Measurements from ENCODE around the gene SIPA1L3. TPM values are rescaled to one million over a fixed set of nuclear protein-coding genes. Genes with fewer than 3 reads are reported as not detected.
"Not testable (repeated sequence)": the region's sequence is repeated elsewhere in the genome, so short reads cannot be mapped to it uniquely, and the experiment has no call there.

The SIPA1L3 gene
- total RNA-seq (2014; rRNA removed; shearing (Covaris generic)) = 5.5 and 8.1 TPM in 2 replicates

GRCh38 chr19:37906869-37907734 lies at the start of gene SIPA1L3:
Gene SIPA1L3 (plus strand): TSS chr19:37907208. CDS start chr19:38081566, 174,358 bp downstream.
- in situ Hi-C loops (cut with HindIII; ENCODE audit: low sequenced_read_pairs) = no loop called here
- DNase-seq (ENCODE audit: low spot score) = peak; percentile 95

DNA sequence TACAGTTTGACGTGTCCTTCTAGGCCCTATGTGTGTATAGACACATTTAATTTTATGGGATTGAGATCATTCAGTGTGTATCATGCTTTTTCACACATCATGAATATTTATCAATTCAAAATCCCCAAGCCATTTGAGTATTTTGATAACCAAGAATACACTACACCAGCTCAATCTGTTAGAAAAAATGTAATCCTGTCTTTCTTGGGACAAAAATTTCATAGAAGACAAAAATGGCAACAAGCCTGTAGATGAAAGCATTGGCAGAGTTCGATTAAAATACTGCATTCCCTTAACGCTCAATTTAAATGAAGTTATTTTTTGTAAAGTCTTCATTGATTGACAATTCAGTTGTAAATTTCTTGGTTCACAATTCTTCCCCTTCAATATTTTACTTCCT lies 42.5 kb upstream of the SIPA1L3 start:
- no peak for DNase-seq (ENCODE audit: low spot score)
- in situ Hi-C loops (cut with HindIII; ENCODE audit: low sequenced_read_pairs) = no loop called here

DNA sequence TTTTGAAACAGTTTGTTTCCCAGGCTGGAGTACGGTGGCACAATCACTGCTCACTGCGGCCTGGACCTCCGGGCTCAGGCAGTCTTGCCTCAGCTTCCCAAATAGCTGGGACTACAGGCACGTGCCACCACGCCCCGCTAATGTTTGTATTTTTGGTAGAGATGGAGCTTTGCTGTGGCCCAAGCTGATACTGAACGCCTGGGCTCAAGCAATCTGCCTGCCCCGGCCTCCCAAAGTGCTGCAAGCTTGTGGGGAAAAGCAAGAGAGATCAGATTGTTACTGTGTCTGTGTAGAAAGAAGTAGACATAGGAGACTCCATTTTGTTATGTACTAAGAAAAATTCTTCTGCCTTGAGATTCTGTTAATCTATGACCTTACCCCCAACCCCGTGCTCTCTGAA lies 41.1 kb upstream of the SIPA1L3 start:
- not testable (repeated sequence) for DNase-seq (ENCODE audit: low spot score)

DNA sequence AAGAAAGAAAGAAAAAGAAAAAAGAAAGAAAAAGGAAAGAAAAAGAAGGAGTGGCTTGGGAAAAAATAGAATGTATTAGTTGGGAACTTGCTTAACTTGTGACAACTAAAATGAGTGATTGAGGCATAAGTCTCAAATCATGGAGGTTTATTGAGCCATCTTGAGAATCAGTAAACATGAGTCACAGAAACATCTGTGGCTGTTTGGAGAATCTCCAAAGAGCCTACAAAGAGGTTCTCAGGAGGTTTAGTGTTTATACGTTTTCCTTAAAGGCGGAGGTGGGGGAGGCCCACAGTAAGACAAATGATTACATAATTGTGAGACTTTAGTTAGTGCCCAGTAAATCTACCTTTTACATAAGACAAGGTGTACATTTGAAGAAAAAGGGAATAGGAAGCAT lies 39.2 kb upstream of the SIPA1L3 start:
- in situ Hi-C loops (cut with HindIII; ENCODE audit: low sequenced_read_pairs) = no loop called here
- DNase-seq (ENCODE audit: low spot score) = no peak

More for the DNA sequence above, 41.1 kb upstream of the SIPA1L3 start:
- in situ Hi-C loops (cut with HindIII; ENCODE audit: low sequenced_read_pairs) = not testable (repeated sequence)

DNA sequence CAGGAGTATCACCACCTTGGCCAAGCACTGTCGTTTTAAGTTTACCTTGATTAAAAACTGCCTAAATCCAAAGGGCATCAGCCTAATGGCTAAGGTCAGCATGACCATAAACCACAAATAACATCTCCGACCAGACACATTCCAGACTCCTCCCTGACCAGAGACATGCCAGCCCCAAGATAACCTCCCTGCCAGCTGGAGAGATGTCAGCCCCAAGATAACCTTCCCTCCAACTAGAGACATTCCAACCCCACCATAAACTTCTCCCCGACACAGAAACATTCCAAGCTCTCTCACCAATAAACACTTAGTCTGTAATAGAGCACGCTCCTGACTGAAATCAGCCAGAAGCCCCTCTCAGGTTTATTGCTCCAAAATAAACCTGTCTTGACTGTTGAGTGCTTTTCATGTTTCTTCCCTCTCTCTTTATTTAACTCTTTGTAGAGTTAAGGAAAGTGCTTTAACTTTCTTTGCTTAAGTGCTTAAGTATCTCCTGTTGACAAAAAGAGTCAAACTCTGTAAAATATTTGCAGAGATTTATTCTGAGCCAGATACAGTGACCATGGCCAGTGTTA lies 37.2 kb upstream of the SIPA1L3 start:
- no peak for DNase-seq (ENCODE audit: low spot score)
- in situ Hi-C loops (cut with HindIII; ENCODE audit: low sequenced_read_pairs) = no loop called here

- in situ Hi-C loops (cut with HindIII; ENCODE audit: low sequenced_read_pairs) = no loop called here
- no peak for DNase-seq (ENCODE audit: low spot score)
Measured at GRCh38 chr19:37872383-37872782, 34.6 kb upstream of the SIPA1L3 start.

- no peak for DNase-seq (ENCODE audit: low spot score)
- in situ Hi-C loops (cut with HindIII; ENCODE audit: low sequenced_read_pairs) = no loop called here
Measured at GRCh38 chr19:37874784-37875183, 32.2 kb upstream of the SIPA1L3 start.

DNA sequence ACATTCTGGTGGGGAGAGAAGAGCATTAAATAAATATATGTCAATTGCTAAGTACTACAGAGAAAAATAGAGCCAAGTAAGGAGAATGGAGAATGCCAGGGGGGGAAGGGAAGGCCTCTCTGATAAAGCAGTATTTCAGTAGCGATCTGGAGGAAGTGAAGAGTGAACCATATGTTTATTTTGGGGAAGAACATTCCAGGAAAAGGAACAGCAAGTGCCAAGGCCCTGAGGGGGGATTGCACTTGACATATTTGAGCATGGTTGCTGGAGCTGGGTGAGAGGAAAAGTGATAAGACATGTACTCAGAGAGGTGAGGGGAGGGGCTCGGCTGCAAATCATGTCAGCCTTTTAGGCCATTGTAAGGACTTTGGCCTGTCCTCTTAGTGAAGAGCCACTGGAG lies 31.0 kb upstream of the SIPA1L3 start:
- no peak for DNase-seq (ENCODE audit: low spot score)
- in situ Hi-C loops (cut with HindIII; ENCODE audit: low sequenced_read_pairs) = no loop called here

- no peak for DNase-seq (ENCODE audit: low spot score)
Measured at GRCh38 chr19:37877147-37877546, 29.9 kb upstream of the SIPA1L3 start.

GRCh38 chr19:37885392-37885791 lies 21.6 kb upstream of the SIPA1L3 start:
- no peak for DNase-seq (ENCODE audit: low spot score)
- in situ Hi-C loops (cut with HindIII; ENCODE audit: low sequenced_read_pairs) = no loop called here

More at GRCh38 chr19:37877147-37877546, 29.9 kb upstream of the SIPA1L3 start:
- in situ Hi-C loops (cut with HindIII; ENCODE audit: low sequenced_read_pairs) = no loop called here

DNA sequence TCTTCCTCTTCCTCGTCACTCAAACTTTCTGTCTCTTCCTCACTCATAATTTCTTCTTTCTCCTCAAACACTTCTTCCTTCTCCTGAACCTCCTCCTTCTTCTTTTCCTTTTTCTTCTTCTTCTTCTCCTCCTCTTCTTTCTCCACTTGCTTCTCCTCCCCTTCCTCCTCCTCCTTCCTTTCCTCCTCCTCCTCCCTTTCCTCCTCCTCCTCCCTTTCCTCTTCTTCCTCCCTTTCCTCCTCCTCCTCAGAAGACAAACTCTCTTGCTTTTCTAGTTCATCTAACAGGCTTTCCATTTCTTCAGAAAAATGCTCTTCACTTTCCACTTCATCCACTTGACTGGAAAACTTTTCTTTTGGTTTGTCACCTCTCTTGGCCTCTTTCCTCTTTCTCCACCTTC lies 20.4 kb upstream of the SIPA1L3 start:
- in situ Hi-C loops (cut with HindIII; ENCODE audit: low sequenced_read_pairs) = no loop called here
- DNase-seq (ENCODE audit: low spot score) = no peak

DNA sequence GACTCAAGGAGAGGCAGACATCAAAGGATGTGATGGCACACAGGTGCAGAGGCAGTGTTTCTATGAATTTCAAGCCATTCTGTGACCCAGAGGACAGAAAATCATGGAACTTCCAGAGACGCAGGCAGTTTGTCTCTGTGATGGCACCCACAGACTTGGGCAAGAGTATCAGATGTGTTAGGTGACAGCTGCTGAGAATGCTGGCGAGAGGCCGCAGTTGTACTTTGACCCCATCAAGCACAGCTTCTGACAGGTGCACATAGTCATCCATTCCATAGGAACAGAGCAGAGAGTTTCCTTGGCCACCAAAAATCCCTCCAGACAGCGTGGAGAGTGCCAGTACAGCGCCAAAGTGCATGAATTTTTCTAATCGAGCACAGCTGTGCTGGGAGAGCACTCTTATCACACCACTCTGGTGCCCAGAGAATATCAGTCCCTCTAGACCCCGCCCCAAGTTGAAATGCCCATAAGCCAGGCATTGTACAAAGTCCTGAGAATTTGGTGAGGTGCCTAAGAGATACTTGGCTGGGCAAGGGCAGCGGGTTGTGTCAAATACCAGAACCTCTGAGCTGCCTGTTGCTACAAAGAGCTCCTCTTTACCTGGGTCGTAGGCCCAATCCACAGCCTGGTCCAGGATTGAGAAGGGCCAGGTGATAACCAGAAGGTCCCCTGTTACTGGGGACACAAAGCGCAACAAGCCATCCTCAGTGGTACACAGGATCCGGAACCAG lies 13.0 kb upstream of the SIPA1L3 start:
- DNase-seq (ENCODE audit: low spot score) = no peak
- in situ Hi-C loops (cut with HindIII; ENCODE audit: low sequenced_read_pairs) = no loop called here

- in situ Hi-C loops (cut with HindIII; ENCODE audit: low sequenced_read_pairs) = no loop called here
- no peak for DNase-seq (ENCODE audit: low spot score)
Measured at GRCh38 chr19:37896180-37896579, 10.8 kb upstream of the SIPA1L3 start.

DNA sequence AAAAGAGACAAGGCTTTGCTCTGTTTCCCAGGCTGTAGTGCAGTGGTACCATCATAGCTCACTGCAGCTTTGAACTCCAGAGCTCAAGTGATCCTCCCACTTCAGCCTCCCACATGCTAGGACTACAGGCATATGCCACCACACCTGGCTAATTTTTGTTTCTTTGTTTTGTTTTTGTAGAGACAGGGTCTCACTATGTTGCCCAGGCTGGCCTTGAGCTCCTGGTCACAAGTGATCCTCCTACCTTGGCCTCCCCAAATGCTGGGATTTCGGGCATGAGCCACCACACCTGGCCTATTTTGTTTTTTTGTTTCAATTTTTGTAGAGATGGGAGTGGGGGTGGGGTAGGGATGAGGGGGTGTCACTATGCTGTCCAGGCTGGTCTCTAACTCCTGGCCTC lies 7.6 kb upstream of the SIPA1L3 start:
- no peak for DNase-seq (ENCODE audit: low spot score)
- in situ Hi-C loops (cut with HindIII; ENCODE audit: low sequenced_read_pairs) = no loop called here

- DNase-seq (ENCODE audit: low spot score) = no peak
- in situ Hi-C loops (cut with HindIII; ENCODE audit: low sequenced_read_pairs) = no loop called here
Measured at GRCh38 chr19:37899966-37900365, 7.0 kb upstream of the SIPA1L3 start.

GRCh38 chr19:37902668-37903067 lies 4.3 kb upstream of the SIPA1L3 start:
- in situ Hi-C loops (cut with HindIII; ENCODE audit: low sequenced_read_pairs) = no loop called here
- peak; percentile 79 for DNase-seq (ENCODE audit: low spot score)

DNA sequence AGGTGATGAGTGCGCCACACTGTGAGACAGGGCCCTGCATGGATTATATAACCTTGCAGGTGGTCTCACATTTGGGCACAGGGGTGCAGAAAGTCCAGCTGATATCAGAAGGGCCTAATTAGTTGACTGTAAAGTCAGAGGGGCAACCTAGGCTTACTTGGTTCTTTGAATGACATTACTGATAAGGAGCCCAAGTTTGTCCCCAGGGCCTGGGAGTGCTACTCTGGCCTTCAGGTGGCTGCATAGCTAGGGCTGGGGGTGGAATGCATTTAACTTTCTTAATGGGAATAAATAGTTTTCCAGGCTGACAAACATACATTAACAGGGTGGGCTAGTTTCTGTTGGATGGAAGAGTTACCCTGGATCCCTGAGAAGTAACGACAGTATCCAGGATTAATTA lies 3.9 kb upstream of the SIPA1L3 start:
- no peak for DNase-seq (ENCODE audit: low spot score)
- in situ Hi-C loops (cut with HindIII; ENCODE audit: low sequenced_read_pairs) = no loop called here

DNA sequence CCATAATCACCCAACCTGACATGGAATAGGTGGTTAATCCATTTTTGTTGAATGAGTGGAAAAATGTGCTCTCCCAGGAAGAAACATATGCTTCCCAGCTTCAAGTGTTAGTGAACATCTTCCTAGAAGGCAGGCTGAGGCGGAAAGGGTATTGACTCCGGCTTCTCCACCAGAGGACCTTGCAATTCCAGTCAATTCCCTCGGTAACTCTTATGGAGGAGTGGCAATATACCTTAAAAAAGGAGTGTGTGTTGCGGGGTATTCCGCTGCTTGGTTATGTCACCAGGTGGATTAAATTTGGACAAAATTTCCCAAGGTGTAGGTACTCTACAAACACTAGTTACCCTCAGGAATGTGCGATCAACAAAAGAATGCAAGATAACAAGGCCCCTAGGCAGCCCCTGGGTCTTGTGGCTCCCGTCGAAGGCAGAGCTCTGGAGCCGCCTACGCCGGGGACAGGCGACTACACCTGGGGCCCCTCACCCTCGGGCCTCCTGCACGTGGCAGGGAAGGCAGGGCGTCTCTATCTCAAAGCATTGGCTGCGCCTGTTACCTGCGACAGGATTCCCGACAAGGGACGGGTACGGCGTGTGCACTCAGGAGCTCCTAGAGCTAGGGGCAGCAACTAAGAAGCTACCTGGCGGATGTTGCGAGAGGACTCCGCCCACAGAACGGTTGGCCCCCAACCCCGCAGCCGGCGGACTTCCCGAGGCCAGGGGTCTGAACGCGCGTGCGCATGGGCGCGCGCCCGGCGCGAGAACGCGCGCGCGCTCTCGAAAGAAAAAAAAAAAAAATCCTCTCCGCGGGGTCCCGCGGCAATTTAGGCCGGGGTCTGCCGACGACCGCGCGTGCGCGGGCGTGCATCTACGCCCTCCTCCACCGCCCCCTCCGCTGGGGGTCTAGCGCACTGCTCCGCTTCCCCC lies 801 bp upstream of the SIPA1L3 start, which contains the start of gene WDR87:
Gene WDR87 (minus strand): TSS at position 649 of the 923 bp plus-strand sequence. CDS start 8,355 bp downstream, outside the sequence.
- in situ Hi-C loops (cut with HindIII; ENCODE audit: low sequenced_read_pairs) = no loop called here
- peak; percentile 46 for DNase-seq (ENCODE audit: low spot score)
